Ectodermal cell (in vitro differentiated cells): ENCODE results near the gene CNIH3. TPM values are rescaled to one million over a fixed set of nuclear protein-coding genes. Genes with fewer than 3 reads are reported as not detected.
"Not testable (repeated sequence)": the region's sequence is repeated elsewhere in the genome, so short reads cannot be mapped to it uniquely, and the experiment has no call there.

Experiments used
- H3K27ac ChIP-seq: 2 replicates; pipeline ENCODE4 v1.7.0; 2013; ENCODE audit warnings: mild to moderate bottlenecking, low read depth, low read length; ENCODE audit not compliant: insufficient read depth, poor library complexity, severe bottlenecking
- H3K27me3 ChIP-seq: 2 replicates; pipeline ENCODE4 v1.7.0; 2013; ENCODE audit warnings: mild to moderate bottlenecking, low read length; ENCODE audit not compliant: insufficient read depth, control insufficient read depth, poor library complexity, severe bottlenecking
- H3K36me3 ChIP-seq: one replicate; pipeline ENCODE4 v1.7.0; 2013; ENCODE audit warnings: low read length; ENCODE audit not compliant: control insufficient read depth, insufficient read depth
- H3K4me1 ChIP-seq: one replicate; pipeline ENCODE4 v1.7.0; 2013; ENCODE audit warnings: low read length; ENCODE audit not compliant: control insufficient read depth, insufficient read depth
- H3K4me3 ChIP-seq: 2 replicates; pipeline ENCODE4 v1.7.0; 2013; ENCODE audit warnings: low read depth, low read length, control low read depth; ENCODE audit not compliant: insufficient read depth
- H3K9me3 ChIP-seq: 2 replicates; pipeline ENCODE4 v1.7.0; 2013; ENCODE audit warnings: mild to moderate bottlenecking, low read length, moderate library complexity; ENCODE audit not compliant: control insufficient read depth
- WGBS, 2 experiments: methylation state at CpG; one replicate each; pipeline ENCODE4 v1.1.7; 2013; ENCODE audit warnings: missing lambda C conversion rate in 2 of 2; 5-methylcytosine and 5-hydroxymethylcytosine counted together
- polyA plus RNA-seq, 4 experiments: library from polyadenylated mRNA; stranded (reverse); fragments of 50-300 nt; gene quantifications; one replicate each; pipeline ENCODE4 v1.2.3, GENCODE V29; 2013

CNIH3 gene
- 2.4 TPM for polyA plus RNA-seq (2013, experiment 1 of 4)
- 2.5 TPM for polyA plus RNA-seq (2013, experiment 2 of 4)
- polyA plus RNA-seq (2013, experiment 3 of 4), result 2.1 TPM
- polyA plus RNA-seq (2013, experiment 4 of 4), result 2.3 TPM

GRCh38 chr1:224615861-224616755, at the start of gene CNIH3:
CNIH3 (plus strand) TSS chr1:224616317; CDS start chr1:224617175, 858 bp downstream.
- Histone ChIP-seq H3K9me3 (no peaks in the 10 kb centered on the region), H3K27ac (no peak within 1 kb of the TSS), H3K4me3 (peak within 1 kb of the TSS; percentile 52), H3K36me3 (no peaks in the 10 kb centered on the region), H3K4me1 (peaks cover 7% of the 10 kb centered on the region), H3K27me3 (peaks cover 75% of the 10 kb centered on the region)
- WGBS, 2 experiments, result 0 to 1% methylated on average over 91 of the region's 91 CpGs

- not testable (repeated sequence) for H3K27me3 ChIP-seq, H3K4me3 ChIP-seq, H3K9me3 ChIP-seq, H3K36me3 ChIP-seq, H3K4me1 ChIP-seq, H3K27ac ChIP-seq
- WGBS, 2 experiments, result 83 to 100% methylated on average over 1 of the region's 1 CpG
Measured at GRCh38 chr1:224566492-224566891, 49.6 kb upstream of the CNIH3 start.

- WGBS, 2 experiments, result 93 to 95% methylated on average over 5 to 6 of the region's 6 CpGs
- H3K9me3 ChIP-seq, result no peaks in the 10 kb centered on the region
- no peak overlapping the region for H3K27ac ChIP-seq
- H3K36me3 ChIP-seq, result no peaks in the 10 kb centered on the region
- no peaks in the 10 kb centered on the region for H3K27me3 ChIP-seq
- no peak overlapping the region for H3K4me3 ChIP-seq
- no peaks in the 10 kb centered on the region for H3K4me1 ChIP-seq
Measured at GRCh38 chr1:224569276-224569675, 46.8 kb upstream of the CNIH3 start.

GRCh38 chr1:224571975-224572374, 44.1 kb upstream of the CNIH3 start:
- not testable (repeated sequence) for H3K4me1 ChIP-seq, H3K36me3 ChIP-seq, H3K4me3 ChIP-seq, H3K27ac ChIP-seq, H3K9me3 ChIP-seq, H3K27me3 ChIP-seq
- WGBS, 2 experiments, result 90 to 91% methylated on average over 3 of the region's 3 CpGs

GRCh38 chr1:224579526-224579925, 36.6 kb upstream of the CNIH3 start:
- no peaks in the 10 kb centered on the region for H3K27me3 ChIP-seq
- H3K27ac ChIP-seq, result no peak overlapping the region
- no peaks in the 10 kb centered on the region for H3K9me3 ChIP-seq
- H3K4me1 ChIP-seq, result no peaks in the 10 kb centered on the region
- H3K4me3 ChIP-seq, result no peak overlapping the region
- WGBS, 2 experiments, result 77 to 88% methylated on average over 1 of the region's 1 CpG
- no peaks in the 10 kb centered on the region for H3K36me3 ChIP-seq

- Histone ChIP-seq H3K27ac (no peak overlapping the region), H3K36me3 (no peaks in the 10 kb centered on the region), H3K9me3 (no peaks in the 10 kb centered on the region), H3K4me3 (no peak overlapping the region), H3K4me1 (no peaks in the 10 kb centered on the region), H3K27me3 (no peaks in the 10 kb centered on the region)
- WGBS, 2 experiments, result 90 to 95% methylated on average over 2 to 3 of the region's 3 CpGs
Measured at GRCh38 chr1:224580006-224580405, 36.1 kb upstream of the CNIH3 start.

- no peak overlapping the region for H3K27ac ChIP-seq
- no peaks in the 10 kb centered on the region for H3K36me3 ChIP-seq
- 100% methylated on average over 1 of the region's 1 CpG; no CpG with 5 or more reads in 1 of the 2 experiments for WGBS, 2 experiments
- no peaks in the 10 kb centered on the region for H3K27me3 ChIP-seq
- H3K4me3 ChIP-seq, result no peak overlapping the region
- no peaks in the 10 kb centered on the region for H3K9me3 ChIP-seq
- no peaks in the 10 kb centered on the region for H3K4me1 ChIP-seq
Measured at GRCh38 chr1:224582041-224582440, 34.1 kb upstream of the CNIH3 start.

- H3K4me1 ChIP-seq, result no peaks in the 10 kb centered on the region
- no peaks in the 10 kb centered on the region for H3K9me3 ChIP-seq
- H3K36me3 ChIP-seq, result no peaks in the 10 kb centered on the region
- no peak overlapping the region for H3K4me3 ChIP-seq
- H3K27ac ChIP-seq, result no peak overlapping the region
- H3K27me3 ChIP-seq, result no peaks in the 10 kb centered on the region
- 94% methylated on average over 2 to 3 of the region's 3 CpGs for WGBS, 2 experiments
Measured at GRCh38 chr1:224583774-224584173, 32.3 kb upstream of the CNIH3 start.

- Histone ChIP-seq H3K9me3 (no peaks in the 10 kb centered on the region), H3K4me1 (no peaks in the 10 kb centered on the region), H3K4me3 (no peak overlapping the region), H3K36me3 (no peaks in the 10 kb centered on the region), H3K27me3 (no peaks in the 10 kb centered on the region), H3K27ac (no peak overlapping the region)
- whole genome bisulfite sequencing, 2 experiments, result 95 to 96% methylated on average over 10 of the region's 10 CpGs
Measured at GRCh38 chr1:224585051-224585450, 31.1 kb upstream of the CNIH3 start.

GRCh38 chr1:224587051-224587450, 29.1 kb upstream of the CNIH3 start:
- Histone ChIP-seq H3K27me3 (no peaks in the 10 kb centered on the region), H3K4me3 (no peak overlapping the region), H3K27ac (no peak overlapping the region), H3K4me1 (no peaks in the 10 kb centered on the region), H3K9me3 (no peaks in the 10 kb centered on the region), H3K36me3 (no peaks in the 10 kb centered on the region)
- 92 to 94% methylated on average over 3 of the region's 3 CpGs for WGBS, 2 experiments
